ENCODE results near the gene PLA2G12B. TPM values are rescaled to one million over a fixed set of nuclear protein-coding genes. Genes with fewer than 3 reads are reported as not detected.

The PLA2G12B gene
- total RNA-seq, 1 donor from 2014 or later: not detected

GRCh38 chr10:72888151-72888638, 66.4 kb downstream of the PLA2G12B start:
- no peak for ATAC-seq

- no peak for ATAC-seq
Measured at GRCh38 chr10:72887043-72887442, 67.6 kb downstream of the PLA2G12B start.

DNA sequence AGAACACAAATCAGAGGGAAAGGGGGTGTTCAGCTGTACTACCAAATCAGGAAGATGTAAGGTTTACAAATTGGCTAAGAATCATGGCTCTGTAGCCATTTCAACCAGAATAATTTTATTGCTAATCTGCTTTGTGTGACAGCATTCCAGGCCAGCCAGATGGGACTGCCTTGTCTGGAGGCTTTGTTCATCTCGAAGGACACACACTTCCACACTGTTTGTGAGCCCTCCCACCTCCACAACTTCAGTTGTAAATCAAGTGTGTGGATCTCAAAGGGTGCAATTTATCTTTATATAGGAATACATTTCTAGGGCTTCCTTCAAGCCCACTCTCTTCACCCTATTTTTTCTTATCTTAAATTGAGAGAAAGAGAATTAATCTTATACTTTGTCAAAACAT, 68.0 kb downstream of the PLA2G12B start:
- no peak for ATAC-seq

- ATAC-seq: no peak
Measured at GRCh38 chr10:72885953-72886352, 68.7 kb downstream of the PLA2G12B start.

Other genes with a start within 250 kb of the PLA2G12B start
- gene OIT3, start 61.1 kb downstream of the PLA2G12B start, total RNA-seq: not detected
- gene P4HA1, start 142.1 kb upstream of the PLA2G12B start, total RNA-seq: 7.8 TPM
- 1.0 TPM for gene NUDT13, start 155.6 kb upstream of the PLA2G12B start, total RNA-seq
- gene ECD, start 213.2 kb upstream of the PLA2G12B start, total RNA-seq: 20.0 TPM
- gene FAM149B1, start 213.3 kb upstream of the PLA2G12B start, total RNA-seq: 14.4 TPM

Data from esophagus mucosa (tissue), 1 donor.